PFSK-1 (cell line): ENCODE measurements around the gene UBA1.

ENCODE experiments used
- FOXP2 ChIP-seq: optimal IDR thresholded peaks from 2 replicates; pipeline ENCODE3; 2011; ENCODE audit warnings: borderline replicate concordance, control low read depth, inconsistent platforms; ENCODE audit not compliant: insufficient read depth; ENCODE audit errors: extremely low read length, extremely low read depth
- POLR2AphosphoS5 ChIP-seq: IDR thresholded peaks from 2 replicates; pipeline ENCODE4 v1.6.1; 2012; ENCODE audit warnings: low read depth, mild to moderate bottlenecking, control low read depth, low read length, moderate library complexity
- SIN3A ChIP-seq: IDR thresholded peaks from 2 replicates; pipeline ENCODE4 v1.6.1; 2012; ENCODE audit warnings: mild to moderate bottlenecking, low read length, moderate library complexity, borderline replicate concordance; ENCODE audit not compliant: insufficient read depth
- TAF1 ChIP-seq: IDR thresholded peaks from 2 replicates; pipeline ENCODE4 v1.6.1; 2012; ENCODE audit warnings: low read length, control low read depth, borderline replicate concordance; ENCODE audit not compliant: insufficient read depth
- TF ChIP-seq, protein P1 (sequence below), 2 experiments: IDR thresholded peaks; 2 replicates each; pipeline versions ENCODE4 v1.6.1 to v1.8.0; 2011 to 2012; ENCODE audit warnings: low read depth in 2 of 2, low read length in 2 of 2, control low read depth in 1 of 2, inconsistent platforms in 1 of 2, mild to moderate bottlenecking in 1 of 2, moderate library complexity in 1 of 2; ENCODE audit not compliant: insufficient read depth in 1 of 2

- TF ChIP-seq FOXP2 (no peak), POLR2AphosphoS5 (peak; percentile 92), SIN3A (0 out of 2 replicates have a peak, but pooled peaks have one; percentile 36), TAF1 (peak; percentile 93)
- TF ChIP-seq, protein P1, sequence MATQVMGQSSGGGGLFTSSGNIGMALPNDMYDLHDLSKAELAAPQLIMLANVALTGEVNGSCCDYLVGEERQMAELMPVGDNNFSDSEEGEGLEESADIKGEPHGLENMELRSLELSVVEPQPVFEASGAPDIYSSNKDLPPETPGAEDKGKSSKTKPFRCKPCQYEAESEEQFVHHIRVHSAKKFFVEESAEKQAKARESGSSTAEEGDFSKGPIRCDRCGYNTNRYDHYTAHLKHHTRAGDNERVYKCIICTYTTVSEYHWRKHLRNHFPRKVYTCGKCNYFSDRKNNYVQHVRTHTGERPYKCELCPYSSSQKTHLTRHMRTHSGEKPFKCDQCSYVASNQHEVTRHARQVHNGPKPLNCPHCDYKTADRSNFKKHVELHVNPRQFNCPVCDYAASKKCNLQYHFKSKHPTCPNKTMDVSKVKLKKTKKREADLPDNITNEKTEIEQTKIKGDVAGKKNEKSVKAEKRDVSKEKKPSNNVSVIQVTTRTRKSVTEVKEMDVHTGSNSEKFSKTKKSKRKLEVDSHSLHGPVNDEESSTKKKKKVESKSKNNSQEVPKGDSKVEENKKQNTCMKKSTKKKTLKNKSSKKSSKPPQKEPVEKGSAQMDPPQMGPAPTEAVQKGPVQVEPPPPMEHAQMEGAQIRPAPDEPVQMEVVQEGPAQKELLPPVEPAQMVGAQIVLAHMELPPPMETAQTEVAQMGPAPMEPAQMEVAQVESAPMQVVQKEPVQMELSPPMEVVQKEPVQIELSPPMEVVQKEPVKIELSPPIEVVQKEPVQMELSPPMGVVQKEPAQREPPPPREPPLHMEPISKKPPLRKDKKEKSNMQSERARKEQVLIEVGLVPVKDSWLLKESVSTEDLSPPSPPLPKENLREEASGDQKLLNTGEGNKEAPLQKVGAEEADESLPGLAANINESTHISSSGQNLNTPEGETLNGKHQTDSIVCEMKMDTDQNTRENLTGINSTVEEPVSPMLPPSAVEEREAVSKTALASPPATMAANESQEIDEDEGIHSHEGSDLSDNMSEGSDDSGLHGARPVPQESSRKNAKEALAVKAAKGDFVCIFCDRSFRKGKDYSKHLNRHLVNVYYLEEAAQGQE (IDR thresholded peaks at IDR 0.05; ENCODE audit: insufficient read depth in 1 of 2, low read depth in 2 of 2, low read length in 2 of 2): 0 out of 4 replicates have a peak, but pooled peaks of 1 of the 2 experiments have one; percentile 38
Observed at GRCh38 chrX:47190445-47191269, 3.0 kb upstream of the UBA1 start.
